HepG2 (cell line): Measurements from ENCODE around the gene TRIM34. TPM values are rescaled to one million over a fixed set of nuclear protein-coding genes. Genes with fewer than 3 reads are reported as not detected.
"Not testable (repeated sequence)": the region's sequence is repeated elsewhere in the genome, so short reads cannot be mapped to it uniquely, and the experiment has no call there.

ENCODE experiments used
- ATAC-seq: fragments of 200-7000 bp; cut with Tn5 transposase; 3 replicates; pipeline ENCODE4 v1.9.1; 2020; ENCODE audit warnings: mild to moderate bottlenecking, moderate library complexity
- BruUV-seq: library from RNA; stranded (reverse); fragments of 400-500 nt; replicated peaks from 2 replicates; lab custom pipeline; 2021; lab: Mats Ljungman, UMichigan
- CTCF ChIA-PET: fragments of 300-600 bp; formaldehyde crosslinking; extraction: SDS; loops from one replicate; lab custom pipeline; 2021; ENCODE audit warnings: low total read pairs, inconsistent platforms, low intra/inter-chr PET ratio; lab: Yijun Ruan, JAX
- POLR2A ChIA-PET: fragments of 350-600 bp; sonication (Branson Sonifier 250); formaldehyde crosslinking; loops from one replicate; lab custom pipeline; 2020; ENCODE audit warnings: antibody characterized with exemption, inconsistent platforms; lab: Yijun Ruan, JAX
- DNase-seq: peaks from one replicate; pipeline ENCODE4 v3.0.0-alpha.2; 2015; ENCODE audit warnings: low spot score
- FAIRE-seq: peaks from 3 replicates; lab custom pipeline; 2011; peaks lifted over from hg19 to GRCh38; lab: Jason Lieb, UNC
- H2AFZ ChIP-seq: one replicate; pipeline ENCODE4 v1.6.1; 2011; ENCODE audit warnings: low read length, inconsistent platforms
- H3K27ac ChIP-seq: fragments of 300-600 bp; 3 replicates; pipeline ENCODE4 v1.8.0; 2011; ENCODE audit warnings: mixed run types, mild to moderate bottlenecking, mixed read lengths, low read length, inconsistent platforms; ENCODE audit not compliant: insufficient read depth; ENCODE audit errors: extremely low read length
- H3K27me3 ChIP-seq, 2 experiments: fragments of 200-600 bp in 1 of 2; 2 replicates in 1 of 2; 3 replicates in 1 of 2; pipeline versions ENCODE4 v1.6.0 to v1.8.0; 2011; ENCODE audit warnings: low read length in 2 of 2, mild to moderate bottlenecking in 2 of 2, moderate library complexity in 2 of 2, inconsistent platforms in 1 of 2; ENCODE audit not compliant: insufficient read depth in 2 of 2, control insufficient read depth in 1 of 2
- H3K36me3 ChIP-seq, 2 experiments: fragments of 200-600 bp in 1 of 2; replicated peaks in 1 of 2; 2 replicates in 1 of 2; 3 replicates in 1 of 2; pipeline versions ENCODE4 v1.5.1 to v1.8.0; 2011; ENCODE audit warnings: low read length in 2 of 2, inconsistent platforms in 1 of 2; ENCODE audit not compliant: insufficient read depth in 2 of 2, control insufficient read depth in 1 of 2
- H3K4me1 ChIP-seq: 2 replicates; pipeline ENCODE4 v1.5.1; 2012; ENCODE audit warnings: low read length, inconsistent platforms; ENCODE audit not compliant: insufficient read depth
- H3K4me2 ChIP-seq: 2 replicates; pipeline ENCODE4 v1.6.0; 2011; ENCODE audit warnings: low read depth, low read length, inconsistent platforms
- H3K4me3 ChIP-seq, 3 experiments: fragments of 200-600 bp in 1 of 3; sonication (generic), shearing (Covaris generic) in 1 of 3; replicated peaks in 1 of 3; 2 replicates each; pipeline ENCODE4 v1.5.1; 2011 to 2016; ENCODE audit warnings: low read length in 3 of 3, inconsistent platforms in 2 of 3, low read depth in 2 of 3, mild to moderate bottlenecking in 2 of 3, control low read depth in 1 of 3, mixed read lengths in 1 of 3; ENCODE audit not compliant: insufficient read depth in 1 of 3
- H3K79me2 ChIP-seq: one replicate; pipeline ENCODE4 v1.6.1; 2011; ENCODE audit warnings: low read length, inconsistent platforms; ENCODE audit not compliant: insufficient read depth
- H3K9ac ChIP-seq: 2 replicates; pipeline ENCODE4 v1.6.0; 2011; ENCODE audit warnings: mild to moderate bottlenecking, low read depth, low read length, inconsistent platforms; ENCODE audit not compliant: insufficient read depth
- H3K9me3 ChIP-seq: 2 replicates; pipeline ENCODE4 v1.5.1; 2012; ENCODE audit warnings: mild to moderate bottlenecking, low read length
- H4K20me1 ChIP-seq: 2 replicates; pipeline ENCODE4 v1.6.0; 2011; ENCODE audit warnings: inconsistent platforms, mild to moderate bottlenecking, low read length, moderate library complexity; ENCODE audit not compliant: insufficient read depth
- HNF4A ChIP-seq: sonication (generic); formaldehyde crosslinking; IDR thresholded peaks from 2 replicates; pipeline ENCODE4 v1.4.0; 2020; ENCODE audit warnings: missing genetic modification reagents
- WGBS: methylation state at CpG from one replicate; pipeline ENCODE4 v1.1.6; 2017; ENCODE audit warnings: low lambda C conversion rate; 5-methylcytosine and 5-hydroxymethylcytosine counted together
- in situ Hi-C: cut with HindIII; loops from 2 replicates; pipeline ENCODE4 v1.10.0; 2017; ENCODE audit warnings: low pct_unique_long_range_greater_than_20kb; ENCODE audit not compliant: extremely low pct_ligation_motif_present
- intact Hi-C: fragments of 100-400 bp; cut with micrococcal nuclease; formaldehyde crosslinking; loops from one replicate; pipeline ENCODE4 v1.10.0; 2022; ENCODE audit not compliant: unreplicated experiment
- polyA plus RNA-seq, 8 experiments: library from polyadenylated mRNA; depleted of rRNA in 3 of 8; stranded (reverse) in 7 of 8; unstranded in 1 of 8; fragments of >200 nt; fragmentation: Illumina TruSeq in 4 of 8; extraction: Trizol in 4 of 8; gene quantifications; 2 replicates each; pipeline versions ENCODE4 v1.2.1 to v1.2.3, GENCODE V29; 2011 to 2016; ENCODE audit warnings: low read depth in 4 of 8, missing spikeins in 1 of 8, mixed read lengths in 1 of 8; ENCODE audit not compliant: insufficient read depth in 1 of 8
- total RNA-seq, 5 experiments: library from RNA; depleted of rRNA; stranded (reverse); fragments of >200 nt; fragmentation: Illumina TruSeq; extraction: Trizol; gene quantifications; 2 replicates each; pipeline ENCODE4 v1.2.3, GENCODE V29; 2016; ENCODE audit warnings: low read depth in 1 of 5
- TF ChIP-seq, protein P1 (sequence below): IDR thresholded peaks from 2 replicates; pipeline ENCODE4 v1.4.0; 2020; ENCODE audit warnings: mild to moderate bottlenecking, missing genetic modification reagents

Gene TRIM34
- total and polyA plus RNA-seq, 2 of the 13 experiments (the other 11 are each of a cell fraction or from before 2014, with no cell fraction given), result 0.13 to 0.42 TPM

DNA sequence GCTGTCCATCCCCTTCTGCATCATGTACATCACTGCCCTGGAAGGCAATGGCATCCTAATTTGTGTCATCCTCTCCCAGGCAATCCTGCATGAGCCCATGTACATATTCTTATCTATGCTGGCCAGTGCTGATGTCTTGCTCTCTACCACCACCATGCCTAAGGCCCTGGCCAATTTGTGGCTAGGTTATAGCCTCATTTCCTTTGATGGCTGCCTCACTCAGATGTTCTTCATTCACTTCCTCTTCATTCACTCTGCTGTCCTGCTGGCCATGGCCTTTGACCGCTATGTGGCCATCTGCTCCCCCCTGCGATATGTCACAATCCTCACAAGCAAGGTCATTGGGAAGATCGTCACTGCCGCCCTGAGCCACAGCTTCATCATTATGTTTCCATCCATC lies 43.8 kb upstream of the TRIM34 start (continued):
- TF ChIP-seq, protein P1, sequence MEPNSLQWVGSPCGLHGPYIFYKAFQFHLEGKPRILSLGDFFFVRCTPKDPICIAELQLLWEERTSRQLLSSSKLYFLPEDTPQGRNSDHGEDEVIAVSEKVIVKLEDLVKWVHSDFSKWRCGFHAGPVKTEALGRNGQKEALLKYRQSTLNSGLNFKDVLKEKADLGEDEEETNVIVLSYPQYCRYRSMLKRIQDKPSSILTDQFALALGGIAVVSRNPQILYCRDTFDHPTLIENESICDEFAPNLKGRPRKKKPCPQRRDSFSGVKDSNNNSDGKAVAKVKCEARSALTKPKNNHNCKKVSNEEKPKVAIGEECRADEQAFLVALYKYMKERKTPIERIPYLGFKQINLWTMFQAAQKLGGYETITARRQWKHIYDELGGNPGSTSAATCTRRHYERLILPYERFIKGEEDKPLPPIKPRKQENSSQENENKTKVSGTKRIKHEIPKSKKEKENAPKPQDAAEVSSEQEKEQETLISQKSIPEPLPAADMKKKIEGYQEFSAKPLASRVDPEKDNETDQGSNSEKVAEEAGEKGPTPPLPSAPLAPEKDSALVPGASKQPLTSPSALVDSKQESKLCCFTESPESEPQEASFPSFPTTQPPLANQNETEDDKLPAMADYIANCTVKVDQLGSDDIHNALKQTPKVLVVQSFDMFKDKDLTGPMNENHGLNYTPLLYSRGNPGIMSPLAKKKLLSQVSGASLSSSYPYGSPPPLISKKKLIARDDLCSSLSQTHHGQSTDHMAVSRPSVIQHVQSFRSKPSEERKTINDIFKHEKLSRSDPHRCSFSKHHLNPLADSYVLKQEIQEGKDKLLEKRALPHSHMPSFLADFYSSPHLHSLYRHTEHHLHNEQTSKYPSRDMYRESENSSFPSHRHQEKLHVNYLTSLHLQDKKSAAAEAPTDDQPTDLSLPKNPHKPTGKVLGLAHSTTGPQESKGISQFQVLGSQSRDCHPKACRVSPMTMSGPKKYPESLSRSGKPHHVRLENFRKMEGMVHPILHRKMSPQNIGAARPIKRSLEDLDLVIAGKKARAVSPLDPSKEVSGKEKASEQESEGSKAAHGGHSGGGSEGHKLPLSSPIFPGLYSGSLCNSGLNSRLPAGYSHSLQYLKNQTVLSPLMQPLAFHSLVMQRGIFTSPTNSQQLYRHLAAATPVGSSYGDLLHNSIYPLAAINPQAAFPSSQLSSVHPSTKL (CRISPR knock-in tag), result no peak
- peak; percentile 51 for TF ChIP-seq HNF4A (CRISPR knock-in tag)

DNA sequence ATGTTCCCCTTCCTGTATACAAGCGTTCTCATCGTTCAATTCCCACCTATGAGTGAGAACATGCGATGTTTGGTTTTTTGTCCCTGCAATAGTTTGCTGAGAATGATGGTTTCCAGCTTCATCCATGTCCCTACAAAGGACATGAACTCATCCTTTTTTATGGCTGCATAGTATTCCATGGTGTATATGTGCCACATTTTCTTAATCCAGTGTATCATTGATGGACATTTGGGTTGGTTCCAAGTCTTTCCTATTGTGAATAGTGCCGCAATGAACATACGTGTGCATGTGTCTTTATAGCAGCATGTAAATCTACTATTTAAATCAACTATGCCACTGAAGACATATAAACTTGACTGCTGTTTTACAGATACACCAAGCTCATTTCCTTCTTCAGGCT lies 40.3 kb upstream of the TRIM34 start:
- H3K9ac ChIP-seq, ATAC-seq, H3K27ac ChIP-seq, CTCF ChIA-PET, H2AFZ ChIP-seq, POLR2A ChIA-PET, H3K4me3 ChIP-seq, H3K27me3 ChIP-seq, H3K36me3 ChIP-seq, H3K79me2 ChIP-seq, intact Hi-C loops, BruUV-seq, H3K4me2 ChIP-seq, H3K4me1 ChIP-seq, FAIRE-seq, H4K20me1 ChIP-seq, in situ Hi-C loops, H3K9me3 ChIP-seq, DNase-seq: not testable (repeated sequence)
- 70% methylated on average over 5 of the region's 5 CpGs for WGBS

DNA sequence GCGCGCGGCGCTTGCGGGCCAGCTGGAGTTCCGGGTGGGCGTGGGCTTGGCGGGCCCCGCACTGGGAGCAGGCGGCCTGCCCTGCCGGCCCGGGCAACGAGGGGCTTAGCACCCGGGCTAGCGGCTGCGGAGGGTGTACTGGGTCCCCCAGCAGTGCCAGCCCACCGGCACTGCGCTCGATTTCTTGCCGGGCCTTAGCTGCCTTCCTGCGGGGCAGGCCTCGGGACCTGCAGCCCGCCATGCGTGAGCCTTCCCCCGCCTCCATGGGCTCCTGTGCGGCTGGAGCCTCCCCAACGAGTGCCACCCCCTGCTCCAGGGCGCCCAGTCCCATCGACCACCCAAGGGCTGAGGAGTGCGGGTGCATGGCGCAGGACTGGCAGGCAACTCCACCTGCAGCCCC lies 34.9 kb upstream of the TRIM34 start:
- in situ Hi-C loops, H3K79me2 ChIP-seq, H3K27me3 ChIP-seq, H4K20me1 ChIP-seq, H3K36me3 ChIP-seq, H2AFZ ChIP-seq, H3K9me3 ChIP-seq, H3K27ac ChIP-seq, ATAC-seq, BruUV-seq, CTCF ChIA-PET, H3K4me2 ChIP-seq, intact Hi-C loops, H3K9ac ChIP-seq, FAIRE-seq, POLR2A ChIA-PET, H3K4me3 ChIP-seq, H3K4me1 ChIP-seq, DNase-seq: not testable (repeated sequence)
- no CpG with 5 or more reads among the region's 31 CpGs for WGBS
